Pancreas (tissue), 10 donors: Measurements from ENCODE around the gene PCCA. TPM values are rescaled to one million over a fixed set of nuclear protein-coding genes. Genes with fewer than 3 reads are reported as not detected.

ENCODE experiments used
- ATAC-seq, 4 donors: fragments of 200-7000 bp; cut with Tn5 transposase; one replicate each; pipeline versions ENCODE4 v1.8.0 to v1.9.1; 2020; ENCODE audit warnings: mild to moderate bottlenecking in 4 of 4, moderate library complexity in 4 of 4
- DNase-seq, 6 donors: peaks; one replicate each; pipeline ENCODE4 v3.0.0-alpha.2; 2020
- FAIRE-seq: peaks from 2 replicates; lab custom pipeline; 2012; peaks lifted over from hg19 to GRCh38; lab: Jason Lieb, UNC
- H3K27ac ChIP-seq, 4 donors: fragments of 200-600 bp; sonication (generic); 1 replicate in 3 of 4; 2 replicates in 1 of 4; pipeline versions ENCODE4 v1.5.0 to v1.8.0; 2020
- H3K27me3 ChIP-seq, 4 donors: fragments of 200-600 bp; one replicate each; pipeline ENCODE4 v1.8.0; 2021
- H3K36me3 ChIP-seq, 3 donors: fragments of 200-600 bp; sonication (generic) in 1 of 3; one replicate each; pipeline versions ENCODE4 v1.5.0 to v1.8.0; 2020 to 2021
- H3K4me1 ChIP-seq, 3 donors: fragments of 200-600 bp; one replicate each; pipeline ENCODE4 v1.8.0; 2021
- H3K4me3 ChIP-seq, 4 donors: fragments of 200-600 bp; sonication (generic) in 2 of 4; one replicate each; pipeline versions ENCODE4 v1.5.0 to v1.8.0; 2020 to 2021
- H3K9me3 ChIP-seq, 4 donors: fragments of 200-600 bp; one replicate each; pipeline ENCODE4 v1.8.0; 2021
- WGBS, 2 donors: extraction: QIAGEN DNeasy Blood & Tissue Kit; methylation state at CpG; one replicate each; pipeline ENCODE4 v1.1.7; 2013; 5-methylcytosine and 5-hydroxymethylcytosine counted together
- intact Hi-C, 3 donors: fragments of 100-400 bp; cut with DNase I; formaldehyde crosslinking; loops; one replicate each; pipeline versions ENCODE4 v1.11.1 to v1.14.2; 2022
- polyA plus RNA-seq, 2 donors: library from polyadenylated mRNA; stranded (reverse); fragments of 200-250 nt; gene quantifications; one replicate each; pipeline ENCODE4 v1.2.3, GENCODE V29; 2013
- total RNA-seq, 6 donors: library from RNA; stranded (reverse); fragmentation: NEBNext Ultra II Directional in 4 of 6; extraction: Animal tissue kit (Norgen Biotek cat#: 25700) in 4 of 6; gene quantifications; one replicate each; pipeline versions ENCODE4 v1.2.1 to v1.2.4, GENCODE V29; 2021 to 2023
- TF ChIP-seq, protein P1 (sequence below), 4 donors: fragments of 200-600 bp; sonication (generic) in 3 of 4; IDR thresholded peaks; one replicate each; pipeline versions ENCODE4 v1.5.0 to v1.8.0; 2021; ENCODE audit warnings: antibody characterized with exemption in 4 of 4
- donor health status: healthy with polysubstance abuse.
- donor health status: DM: no; HTN: no; CAD: no; lungs with moderate emphysema.
- donor health status: DM: no; HTN: no; CAD: no.
- donor health status: control.
- donor health status: control.
- donor health status: Bipolar disorder and iron deficiency.
- donor health status: DM: yes; HTN: yes; CAD: no.
- donor health status: DM: no; HTN: no; CAD: no.
- donor health status: DM: no; HTN: no; CAD: no.
- donor health status: DM: yes; HTN: yes; CAD: no.

The PCCA gene, protein sequence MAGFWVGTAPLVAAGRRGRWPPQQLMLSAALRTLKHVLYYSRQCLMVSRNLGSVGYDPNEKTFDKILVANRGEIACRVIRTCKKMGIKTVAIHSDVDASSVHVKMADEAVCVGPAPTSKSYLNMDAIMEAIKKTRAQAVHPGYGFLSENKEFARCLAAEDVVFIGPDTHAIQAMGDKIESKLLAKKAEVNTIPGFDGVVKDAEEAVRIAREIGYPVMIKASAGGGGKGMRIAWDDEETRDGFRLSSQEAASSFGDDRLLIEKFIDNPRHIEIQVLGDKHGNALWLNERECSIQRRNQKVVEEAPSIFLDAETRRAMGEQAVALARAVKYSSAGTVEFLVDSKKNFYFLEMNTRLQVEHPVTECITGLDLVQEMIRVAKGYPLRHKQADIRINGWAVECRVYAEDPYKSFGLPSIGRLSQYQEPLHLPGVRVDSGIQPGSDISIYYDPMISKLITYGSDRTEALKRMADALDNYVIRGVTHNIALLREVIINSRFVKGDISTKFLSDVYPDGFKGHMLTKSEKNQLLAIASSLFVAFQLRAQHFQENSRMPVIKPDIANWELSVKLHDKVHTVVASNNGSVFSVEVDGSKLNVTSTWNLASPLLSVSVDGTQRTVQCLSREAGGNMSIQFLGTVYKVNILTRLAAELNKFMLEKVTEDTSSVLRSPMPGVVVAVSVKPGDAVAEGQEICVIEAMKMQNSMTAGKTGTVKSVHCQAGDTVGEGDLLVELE
- 10 to 100 TPM; 20.4 to 32.1 (median 24.1) TPM for total RNA-seq
- polyA plus RNA-seq: 10 to 100 TPM; 14.2 to 30.6 TPM

DNA sequence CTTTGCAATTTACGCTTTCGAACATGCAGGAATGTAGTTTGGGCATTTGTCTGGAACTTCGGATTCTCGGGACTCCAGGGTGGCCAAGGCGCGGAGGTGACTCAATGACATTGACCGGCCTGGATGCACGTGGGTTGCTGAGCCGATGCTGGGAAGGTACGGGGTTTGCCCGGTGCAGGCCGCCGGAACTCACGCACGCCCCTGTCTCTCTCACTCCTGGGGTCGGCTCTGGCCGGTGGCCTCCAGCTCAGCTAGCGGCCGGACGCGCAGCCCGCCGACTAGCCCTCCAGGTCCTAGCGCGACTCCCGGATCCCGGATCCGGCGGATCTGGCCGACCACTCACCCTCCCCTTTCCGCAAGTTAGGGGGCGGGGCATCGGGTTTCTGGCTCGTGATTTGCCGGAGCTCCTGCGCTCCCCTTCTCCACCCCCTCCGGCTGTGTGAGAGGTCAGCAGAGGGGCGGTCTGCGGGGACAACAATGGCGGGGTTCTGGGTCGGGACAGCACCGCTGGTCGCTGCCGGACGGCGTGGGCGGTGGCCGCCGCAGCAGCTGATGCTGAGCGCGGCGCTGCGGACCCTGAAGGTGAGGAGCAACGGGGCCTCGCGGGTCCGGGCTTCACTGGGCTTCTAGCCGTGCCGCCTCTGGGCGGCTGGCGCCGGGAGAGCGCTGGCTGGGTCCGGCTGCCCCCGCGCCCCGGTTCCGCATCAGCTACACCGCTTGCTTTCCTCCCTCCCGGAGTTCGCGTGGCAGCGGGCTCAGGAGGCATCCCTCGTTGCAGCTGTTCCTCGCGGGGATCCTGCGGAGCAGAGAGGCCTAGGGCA, at the start of gene PCCA:
Gene PCCA (plus strand): TSS at position 450 of the 821 bp plus-strand sequence. CDS start 28 bp downstream, at position 478.
- peak within 1 kb of the TSS; percentile 70 to 92 (median 84) for H3K27ac ChIP-seq

DNA sequence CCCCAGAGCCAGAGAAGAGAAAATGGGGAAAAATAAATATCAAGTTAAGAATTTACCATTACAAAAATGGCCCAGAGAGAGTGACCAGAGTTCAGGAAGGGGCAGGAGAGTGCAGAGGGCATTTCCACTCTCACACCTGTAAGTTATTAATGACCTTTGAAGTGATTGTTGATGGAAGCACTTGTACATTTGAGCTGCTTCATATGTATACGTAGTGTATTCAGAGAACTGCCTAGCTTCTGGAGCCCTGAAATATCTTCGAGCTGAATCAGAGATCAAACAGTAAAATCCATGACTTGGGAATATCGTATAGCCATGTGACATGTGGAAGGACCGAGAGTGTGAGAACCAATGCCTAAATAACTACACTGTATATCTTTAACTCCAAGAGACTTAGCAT, 49.2 kb upstream of the PCCA start:
- H3K27me3 ChIP-seq: no peaks in the 10 kb centered on the region
- FAIRE-seq: no peak
- H3K36me3 ChIP-seq: no peaks in the 10 kb centered on the region
- 28 to 35% methylated on average over 4 of the region's 4 CpGs for WGBS, 2 donors
- ATAC-seq: no peak
- no peak overlapping the region for H3K27ac ChIP-seq
- no peak overlapping the region for H3K4me3 ChIP-seq
- DNase-seq: no peak
- peaks cover 0 to 6% (median 4%) of the 10 kb centered on the region in 3 donors for H3K4me1 ChIP-seq
- no peaks in the 10 kb centered on the region for H3K9me3 ChIP-seq
- TF ChIP-seq, protein P1, sequence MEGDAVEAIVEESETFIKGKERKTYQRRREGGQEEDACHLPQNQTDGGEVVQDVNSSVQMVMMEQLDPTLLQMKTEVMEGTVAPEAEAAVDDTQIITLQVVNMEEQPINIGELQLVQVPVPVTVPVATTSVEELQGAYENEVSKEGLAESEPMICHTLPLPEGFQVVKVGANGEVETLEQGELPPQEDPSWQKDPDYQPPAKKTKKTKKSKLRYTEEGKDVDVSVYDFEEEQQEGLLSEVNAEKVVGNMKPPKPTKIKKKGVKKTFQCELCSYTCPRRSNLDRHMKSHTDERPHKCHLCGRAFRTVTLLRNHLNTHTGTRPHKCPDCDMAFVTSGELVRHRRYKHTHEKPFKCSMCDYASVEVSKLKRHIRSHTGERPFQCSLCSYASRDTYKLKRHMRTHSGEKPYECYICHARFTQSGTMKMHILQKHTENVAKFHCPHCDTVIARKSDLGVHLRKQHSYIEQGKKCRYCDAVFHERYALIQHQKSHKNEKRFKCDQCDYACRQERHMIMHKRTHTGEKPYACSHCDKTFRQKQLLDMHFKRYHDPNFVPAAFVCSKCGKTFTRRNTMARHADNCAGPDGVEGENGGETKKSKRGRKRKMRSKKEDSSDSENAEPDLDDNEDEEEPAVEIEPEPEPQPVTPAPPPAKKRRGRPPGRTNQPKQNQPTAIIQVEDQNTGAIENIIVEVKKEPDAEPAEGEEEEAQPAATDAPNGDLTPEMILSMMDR (IDR thresholded peaks at IDR 0.05): no peak
- intact Hi-C loops: no loop called here

More for the DNA sequence above, at the start of gene PCCA:
- TF ChIP-seq, protein P1 (IDR thresholded peaks at IDR 0.05): no peak
- Histone ChIP-seq H3K4me3 (peak within 1 kb of the TSS; percentile 73 to 95 (median 86)), H3K27me3 (no peaks in the 10 kb centered on the region), H3K9me3 (no peaks in the 10 kb centered on the region), H3K4me1 (peaks cover 0 to 8% (median 0%) of the 10 kb centered on the region in 3 donors), H3K36me3 (no peaks in the 10 kb centered on the region)
- ATAC-seq (peak; percentile 97 to 99 (median 98)), DNase-seq (peak; percentile 95 to 98 (median 96)), FAIRE-seq (no peak)
- intact Hi-C loops: no loop called here
- 0 to 1% methylated on average over 77 of the region's 77 CpGs for WGBS, 2 donors

GRCh38 chr13:100040196-100040595, 48.7 kb upstream of the PCCA start:
- intact Hi-C loops: no loop called here
- DNase-seq (no peak), FAIRE-seq (no peak), ATAC-seq (peak in 3 of 4 donors; percentile 45 to 55 (median 49))
- 17 to 23% methylated on average over 3 of the region's 3 CpGs for WGBS, 2 donors
- Histone ChIP-seq H3K9me3 (no peaks in the 10 kb centered on the region), H3K4me1 (peaks cover 0 to 6% (median 4%) of the 10 kb centered on the region in 3 donors), H3K27ac (no peak overlapping the region), H3K4me3 (no peak overlapping the region), H3K27me3 (no peaks in the 10 kb centered on the region), H3K36me3 (no peaks in the 10 kb centered on the region)
- TF ChIP-seq, protein P1 (IDR thresholded peaks at IDR 0.05): no peak

GRCh38 chr13:100044936-100045335, 44.0 kb upstream of the PCCA start:
- Histone ChIP-seq H3K9me3 (no peaks in the 10 kb centered on the region), H3K27me3 (no peaks in the 10 kb centered on the region), H3K36me3 (no peaks in the 10 kb centered on the region), H3K27ac (no peak overlapping the region), H3K4me3 (no peak overlapping the region), H3K4me1 (peaks cover 0 to 6% (median 3%) of the 10 kb centered on the region in 3 donors)
- FAIRE-seq (no peak), ATAC-seq (no peak), DNase-seq (no peak)
- intact Hi-C loops: no loop called here
- TF ChIP-seq, protein P1 (IDR thresholded peaks at IDR 0.05): no peak
- 61% methylated on average over 3 of the region's 3 CpGs for WGBS, 2 donors
